Bronchial epithelial cell (primary cell): ENCODE results near the gene PMAIP1. TPM values are rescaled to one million over a fixed set of nuclear protein-coding genes. Genes with fewer than 3 reads are reported as not detected.

Experiments
- DNase-seq: peaks from one replicate; pipeline ENCODE4 v3.0.0-alpha.2; 2010; ENCODE audit warnings: low read depth
- FAIRE-seq: peaks from 2 replicates; lab custom pipeline; 2011; peaks lifted over from hg19 to GRCh38; lab: Jason Lieb, UNC
- H3K27me3 ChIP-seq: 2 replicates; pipeline ENCODE4 v1.5.1; 2011; ENCODE audit warnings: low read length; ENCODE audit not compliant: control insufficient read depth, insufficient read depth
- H3K36me3 ChIP-seq: 2 replicates; pipeline ENCODE4 v1.5.1; 2011; ENCODE audit warnings: low read length; ENCODE audit not compliant: control insufficient read depth, insufficient read depth
- H3K4me3 ChIP-seq: 2 replicates; pipeline ENCODE4 v1.5.1; 2011; ENCODE audit warnings: mild to moderate bottlenecking, low read depth, low read length, control low read depth
- total RNA-seq: library from RNA; depleted of rRNA; stranded (reverse); fragments of >200 nt; gene quantifications from 2 replicates; pipeline ENCODE4 v1.2.1, GENCODE V29; 2014
- TF ChIP-seq, protein P1 (sequence below): IDR thresholded peaks from 2 replicates; pipeline ENCODE4 v1.5.1; 2011; ENCODE audit warnings: mild to moderate bottlenecking, moderate library complexity, low read length, control low read depth, inconsistent platforms; ENCODE audit not compliant: insufficient read depth, severe bottlenecking

The PMAIP1 gene
- total RNA-seq, 1 donor from 2014 or later: 12.1 TPM

DNA sequence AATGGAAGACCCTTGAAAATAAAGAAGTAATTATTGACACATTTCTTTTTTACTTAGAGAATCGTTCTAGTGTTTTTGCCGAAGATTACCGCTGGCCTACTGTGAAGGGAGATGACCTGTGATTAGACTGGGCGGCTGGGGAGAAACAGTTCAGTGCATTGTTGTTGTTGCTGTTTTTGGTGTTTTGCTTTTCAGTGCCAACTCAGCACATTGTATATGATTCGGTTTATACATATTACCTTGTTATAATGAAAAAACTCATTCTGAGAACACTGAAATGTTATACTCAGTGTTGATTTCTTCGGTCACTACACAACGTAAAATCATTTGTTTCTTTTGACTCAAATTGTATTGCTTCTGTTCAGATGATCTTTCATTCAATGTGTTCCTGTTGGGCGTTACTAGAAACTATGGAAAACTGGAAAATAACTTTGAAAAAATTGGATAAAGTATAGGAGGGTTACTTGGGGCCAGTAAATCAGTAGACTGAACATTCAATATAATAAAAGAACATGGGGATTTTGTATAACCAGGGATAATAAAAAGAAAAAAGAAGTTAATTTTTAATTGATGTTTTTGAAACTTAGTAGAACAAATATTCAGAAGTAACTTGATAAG is 3.3 kb downstream of the PMAIP1 start:
- Histone ChIP-seq H3K27me3 (no peaks in the 10 kb centered on the region), H3K4me3 (no peak overlapping the region), H3K36me3 (no peaks in the 10 kb centered on the region)
- no peak for DNase-seq
- TF ChIP-seq, protein P1, sequence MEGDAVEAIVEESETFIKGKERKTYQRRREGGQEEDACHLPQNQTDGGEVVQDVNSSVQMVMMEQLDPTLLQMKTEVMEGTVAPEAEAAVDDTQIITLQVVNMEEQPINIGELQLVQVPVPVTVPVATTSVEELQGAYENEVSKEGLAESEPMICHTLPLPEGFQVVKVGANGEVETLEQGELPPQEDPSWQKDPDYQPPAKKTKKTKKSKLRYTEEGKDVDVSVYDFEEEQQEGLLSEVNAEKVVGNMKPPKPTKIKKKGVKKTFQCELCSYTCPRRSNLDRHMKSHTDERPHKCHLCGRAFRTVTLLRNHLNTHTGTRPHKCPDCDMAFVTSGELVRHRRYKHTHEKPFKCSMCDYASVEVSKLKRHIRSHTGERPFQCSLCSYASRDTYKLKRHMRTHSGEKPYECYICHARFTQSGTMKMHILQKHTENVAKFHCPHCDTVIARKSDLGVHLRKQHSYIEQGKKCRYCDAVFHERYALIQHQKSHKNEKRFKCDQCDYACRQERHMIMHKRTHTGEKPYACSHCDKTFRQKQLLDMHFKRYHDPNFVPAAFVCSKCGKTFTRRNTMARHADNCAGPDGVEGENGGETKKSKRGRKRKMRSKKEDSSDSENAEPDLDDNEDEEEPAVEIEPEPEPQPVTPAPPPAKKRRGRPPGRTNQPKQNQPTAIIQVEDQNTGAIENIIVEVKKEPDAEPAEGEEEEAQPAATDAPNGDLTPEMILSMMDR: no peak
- no peak for FAIRE-seq

DNA sequence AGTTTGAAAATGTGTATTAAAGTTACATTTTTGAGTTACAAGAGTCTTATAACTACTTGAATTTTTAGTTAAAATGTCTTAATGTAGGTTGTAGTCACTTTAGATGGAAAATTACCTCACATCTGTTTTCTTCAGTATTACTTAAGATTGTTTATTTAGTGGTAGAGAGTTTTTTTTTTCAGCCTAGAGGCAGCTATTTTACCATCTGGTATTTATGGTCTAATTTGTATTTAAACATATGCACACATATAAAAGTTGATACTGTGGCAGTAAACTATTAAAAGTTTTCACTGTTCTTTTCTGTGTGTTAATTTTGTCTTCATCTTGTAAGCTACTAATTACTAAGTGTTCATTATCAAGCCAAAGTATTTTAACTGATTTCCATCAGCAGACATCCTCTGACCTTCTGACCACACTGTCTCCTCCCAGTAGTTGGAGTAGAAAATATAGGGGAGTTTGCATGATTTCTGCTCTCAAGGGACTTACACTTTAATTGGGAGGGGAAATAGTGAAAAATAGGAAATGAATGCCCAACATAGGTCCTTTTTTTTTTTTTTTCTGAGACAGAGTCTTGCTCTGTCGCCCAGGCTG is 4.3 kb downstream of the PMAIP1 start:
- Histone ChIP-seq H3K4me3 (no peak overlapping the region), H3K36me3 (no peaks in the 10 kb centered on the region), H3K27me3 (no peaks in the 10 kb centered on the region)
- FAIRE-seq (no peak), DNase-seq (no peak)
- TF ChIP-seq, protein P1: no peak

DNA sequence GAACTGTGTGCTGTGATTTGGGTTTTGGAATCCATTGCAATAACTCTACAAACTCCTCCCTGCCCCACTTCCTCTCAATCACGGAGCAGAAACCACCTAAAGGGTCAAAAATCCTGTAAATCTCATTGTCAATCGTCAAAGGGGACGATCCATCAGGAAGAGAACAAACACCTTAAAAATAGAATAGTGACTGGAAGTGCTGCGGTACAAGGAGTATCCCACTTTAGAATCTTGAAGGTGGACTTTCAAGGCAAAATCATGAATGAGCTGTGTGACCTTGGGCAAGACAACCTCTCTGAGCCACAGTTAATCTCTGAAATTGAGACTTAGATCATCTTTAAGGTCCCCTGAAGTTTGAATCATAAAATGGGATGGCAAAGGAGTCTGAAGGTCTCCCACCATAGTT is 5.9 kb downstream of the PMAIP1 start:
- TF ChIP-seq, protein P1: no peak
- H3K4me3 ChIP-seq: no peak overlapping the region
- DNase-seq: no peak
- no peak for FAIRE-seq
- no peaks in the 10 kb centered on the region for H3K36me3 ChIP-seq
- H3K27me3 ChIP-seq: no peaks in the 10 kb centered on the region

DNA sequence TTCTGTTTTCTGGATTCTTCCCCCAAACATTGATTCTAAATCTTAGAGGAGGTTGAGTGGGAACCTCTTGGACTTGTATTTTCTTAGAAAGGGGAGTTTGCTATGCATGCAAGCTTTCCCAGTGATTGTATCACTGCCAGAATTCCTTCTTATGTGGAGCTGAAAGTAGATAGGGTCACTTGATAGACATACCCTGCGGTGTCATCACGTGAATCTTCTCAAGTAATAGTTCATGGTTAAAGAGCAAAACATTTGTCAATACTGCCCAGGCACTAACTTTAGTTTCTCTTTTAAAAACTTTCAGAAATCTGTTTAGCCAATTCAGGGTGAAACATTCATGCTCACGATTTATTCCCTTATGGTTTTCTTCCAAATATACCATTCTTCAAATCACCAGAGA is 6.4 kb downstream of the PMAIP1 start:
- FAIRE-seq: no peak
- TF ChIP-seq, protein P1: no peak
- no peak for DNase-seq
- Histone ChIP-seq H3K4me3 (no peak overlapping the region), H3K36me3 (no peaks in the 10 kb centered on the region), H3K27me3 (no peaks in the 10 kb centered on the region)

DNA sequence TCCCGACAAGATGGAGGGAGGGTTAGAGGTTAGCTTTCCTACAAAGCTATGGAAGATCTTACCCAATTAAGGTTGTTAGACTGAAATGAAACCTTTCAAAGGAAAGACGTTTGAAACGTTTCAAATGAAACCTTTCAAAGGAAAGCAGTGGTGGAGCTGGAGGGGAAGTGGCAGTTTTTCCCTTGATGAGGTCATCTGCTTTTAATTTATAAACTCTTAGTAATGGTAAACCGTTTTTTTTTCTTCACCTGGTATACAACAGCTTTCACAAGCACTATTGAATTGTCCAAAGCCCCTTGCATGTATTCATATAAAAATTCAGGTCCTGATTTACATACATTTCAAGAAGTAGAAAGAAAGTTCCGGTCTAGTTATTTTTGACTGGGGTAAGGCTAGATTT is 7.4 kb downstream of the PMAIP1 start:
- Histone ChIP-seq H3K27me3 (no peaks in the 10 kb centered on the region), H3K36me3 (no peaks in the 10 kb centered on the region), H3K4me3 (no peak overlapping the region)
- TF ChIP-seq, protein P1: no peak
- DNase-seq: no peak
- FAIRE-seq: no peak

DNA sequence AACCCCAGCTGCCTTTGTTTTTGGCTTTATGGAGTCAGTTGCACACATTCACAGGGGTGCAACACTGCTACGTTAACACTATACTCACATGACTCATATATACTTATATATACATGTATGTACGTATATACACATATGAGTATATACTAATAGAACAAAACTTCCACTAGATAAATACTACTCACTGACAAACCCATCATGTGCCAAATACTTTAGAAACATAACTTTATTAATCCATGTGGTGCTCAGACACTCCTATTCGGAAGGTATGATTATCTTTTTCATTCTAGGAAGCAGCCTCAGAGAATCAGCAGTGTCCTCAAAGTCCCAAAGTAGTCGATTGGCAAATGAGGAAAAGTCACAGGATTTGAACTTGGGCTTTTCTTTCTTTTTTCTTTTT is 7.9 kb downstream of the PMAIP1 start:
- no peak for FAIRE-seq

More for the DNA sequence above, 7.9 kb downstream of the PMAIP1 start:
- TF ChIP-seq, protein P1: no peak
- Histone ChIP-seq H3K4me3 (no peak overlapping the region), H3K27me3 (no peaks in the 10 kb centered on the region), H3K36me3 (no peaks in the 10 kb centered on the region)
- DNase-seq: no peak
